ENCODE data around the gene SSR4. TPM values are rescaled to one million over a fixed set of nuclear protein-coding genes. Genes with fewer than 3 reads are reported as not detected.

SSR4 gene
- total and polyA plus RNA-seq, 2 of the 13 experiments (the other 11 are each of a cell fraction or from before 2014, with no cell fraction given) = 214 to 288 TPM

- TF ChIP-seq CENPBD1 (CRISPR knock-in tag; IDR thresholded peaks at IDR 0.05; ENCODE audit: borderline replicate concordance, low read depth) = no peak
- TF ChIP-seq ZNF577 (CRISPR knock-in tag; IDR thresholded peaks at IDR 0.05; ENCODE audit: borderline replicate concordance, low read depth) = no peak
- no peak for TF ChIP-seq MAZ (IDR thresholded peaks at IDR 0.05; ENCODE audit: borderline replicate concordance, low read depth, low read length)
- no peak for TF ChIP-seq MAZ (CRISPR knock-in tag; IDR thresholded peaks at IDR 0.05; ENCODE audit: low read depth)
- TF ChIP-seq ATF1 (CRISPR knock-in tag; IDR thresholded peaks at IDR 0.05) = no peak
- TF ChIP-seq ZBTB7B (CRISPR knock-in tag; IDR thresholded peaks at IDR 0.05) = no peak
- peak; percentile 52; the same call in 1 of the 2 replicates for TF ChIP-seq FOXA3 (CRISPR knock-in tag; IDR thresholded peaks at IDR 0.05)
- TF ChIP-seq ZNF232 (CRISPR knock-in tag; IDR thresholded peaks at IDR 0.05; ENCODE audit: borderline replicate concordance) = no peak
- TF ChIP-seq HMG20B (CRISPR knock-in tag; conservative IDR thresholded peaks at IDR 0.05) = no peak
- TF ChIP-seq SAP130 (CRISPR knock-in tag; IDR thresholded peaks at IDR 0.05; ENCODE audit: low read depth) = peak; percentile 49
- TF ChIP-seq ZNF570 (CRISPR knock-in tag; IDR thresholded peaks at IDR 0.05; ENCODE audit: borderline replicate concordance) = no peak
- TF ChIP-seq ZFYVE20 (CRISPR knock-in tag; IDR thresholded peaks at IDR 0.05; ENCODE audit: borderline replicate concordance, low read depth) = no peak
- no peak for TF ChIP-seq NCOR1 (IDR thresholded peaks at IDR 0.05; ENCODE audit: borderline replicate concordance, low read length)
- TF ChIP-seq HOXA9 (CRISPR knock-in tag; IDR thresholded peaks at IDR 0.05; ENCODE audit: borderline replicate concordance) = no peak
- TF ChIP-seq ZNF326 (CRISPR knock-in tag; IDR thresholded peaks at IDR 0.05; ENCODE audit: borderline replicate concordance) = no peak
- no peak for TF ChIP-seq ZNF510 (CRISPR knock-in tag; IDR thresholded peaks at IDR 0.05; ENCODE audit: low read depth)
- TF ChIP-seq POGK (CRISPR knock-in tag; conservative IDR thresholded peaks at IDR 0.05) = no peak
- TF ChIP-seq ZNF883 (CRISPR knock-in tag; IDR thresholded peaks at IDR 0.05; ENCODE audit: not compliant biosample characterization) = no peak
- TF ChIP-seq MXD4 (CRISPR knock-in tag; IDR thresholded peaks at IDR 0.05) = no peak
- no peak for TF ChIP-seq ZBTB49 (CRISPR knock-in tag; IDR thresholded peaks at IDR 0.05; ENCODE audit: borderline replicate concordance)
- no peak for TF ChIP-seq HMGA1 (CRISPR knock-in tag; conservative IDR thresholded peaks at IDR 0.05)
- no peak for TF ChIP-seq ZBTB34 (CRISPR knock-in tag; IDR thresholded peaks at IDR 0.05)
- no peak for TF ChIP-seq ZNF749 (CRISPR knock-in tag; IDR thresholded peaks at IDR 0.05; ENCODE audit: borderline replicate concordance)
- TF ChIP-seq ZFX (CRISPR knock-in tag; IDR thresholded peaks at IDR 0.05; ENCODE audit: low read depth) = peak; percentile 9; the same call in 1 of the 2 replicates
These were observed 29.1 kb upstream of the SSR4 start (continued) for GRCh38 chrX:153765138-153766079.
